ENCODE results near the gene MACROH2A1. TPM values are rescaled to one million over a fixed set of nuclear protein-coding genes. Genes with fewer than 3 reads are reported as not detected.

Gene MACROH2A1
- total and polyA plus RNA-seq, 9 of the 15 experiments (the other 6 are each of a cell fraction or from before 2014, with no cell fraction given) = 44.9 to 289 (median 193) TPM

DNA sequence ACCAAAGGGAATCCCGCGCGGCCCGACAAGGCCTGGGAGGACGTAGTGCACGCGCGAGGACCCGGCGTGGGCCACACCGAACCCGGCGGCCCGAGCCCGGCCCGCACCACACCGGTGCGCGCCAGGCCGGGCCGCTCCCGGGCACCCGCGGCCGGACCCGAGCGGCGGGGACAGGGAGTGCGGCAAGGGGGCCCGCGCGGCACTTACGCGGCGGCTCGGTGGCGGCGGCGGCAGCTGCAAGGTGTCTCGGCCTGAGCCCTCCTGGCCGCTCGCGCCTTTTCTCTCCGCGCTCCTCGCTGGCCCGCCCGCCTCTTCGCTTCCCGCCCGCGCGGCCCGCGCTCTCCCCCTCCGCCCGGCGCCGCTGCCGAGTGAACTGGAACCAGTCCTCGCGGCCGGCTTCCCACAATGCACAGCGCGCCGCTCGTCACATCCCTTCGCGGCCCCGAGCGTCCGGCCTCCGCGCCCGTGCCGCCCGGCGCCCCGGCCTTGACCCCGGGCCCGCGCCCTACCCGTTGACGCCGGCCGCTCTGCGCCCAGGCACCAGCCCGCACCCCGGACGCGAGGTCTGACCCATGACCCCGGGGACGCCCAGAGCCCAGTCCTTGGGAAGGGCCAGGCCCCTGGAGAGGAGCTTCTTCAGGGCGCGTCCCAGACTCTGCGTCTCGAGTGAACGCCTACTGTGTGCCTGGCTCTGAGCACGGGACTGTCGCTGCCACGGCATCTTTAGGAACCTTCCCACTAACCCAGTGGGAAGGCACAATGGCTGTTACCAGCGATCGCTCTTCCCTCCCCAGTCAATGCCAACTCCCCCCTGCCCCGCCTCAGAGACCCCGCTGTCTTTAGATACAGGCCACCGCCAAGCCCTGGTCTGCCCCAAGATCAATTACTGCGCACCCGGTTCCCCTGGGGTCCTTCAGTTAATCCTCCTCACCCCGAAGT lies at the start of gene MACROH2A1 (continued):
- no peak for TF ChIP-seq SRSF1 (IDR thresholded peaks at IDR 0.05; ENCODE audit: low read depth, low read length)
- TF ChIP-seq, protein P1, sequence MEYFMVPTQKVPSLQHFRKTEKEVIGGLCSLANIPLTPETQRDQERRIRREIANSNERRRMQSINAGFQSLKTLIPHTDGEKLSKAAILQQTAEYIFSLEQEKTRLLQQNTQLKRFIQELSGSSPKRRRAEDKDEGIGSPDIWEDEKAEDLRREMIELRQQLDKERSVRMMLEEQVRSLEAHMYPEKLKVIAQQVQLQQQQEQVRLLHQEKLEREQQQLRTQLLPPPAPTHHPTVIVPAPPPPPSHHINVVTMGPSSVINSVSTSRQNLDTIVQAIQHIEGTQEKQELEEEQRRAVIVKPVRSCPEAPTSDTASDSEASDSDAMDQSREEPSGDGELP (CRISPR knock-in tag; IDR thresholded peaks at IDR 0.05; ENCODE audit: borderline replicate concordance) = peak; percentile 29; the same call in 1 of the 2 replicates
- no peak for TF ChIP-seq NCOA4 (IDR thresholded peaks at IDR 0.05; ENCODE audit: partially characterized antibody)
- TF ChIP-seq HMGN3 (IDR thresholded peaks at IDR 0.05; ENCODE audit: borderline replicate concordance, extremely low read depth, insufficient read length, low read depth, low read length) = peak; percentile 46
- TF ChIP-seq ADNP (tag; IDR thresholded peaks at IDR 0.05) = no peak
- peak in 1 of 2 experiments; percentile 32; a peak in 1 of 4 replicates for TF ChIP-seq CSDE1 (IDR thresholded peaks at IDR 0.05)
- peak; percentile 94 for TF ChIP-seq RB1 (IDR thresholded peaks at IDR 0.05; ENCODE audit: low read depth)
- TF ChIP-seq NFE2 (IDR thresholded peaks at IDR 0.05; ENCODE audit: low read depth) = no peak; the same call in 1 of the 2 replicates
- no peak for TF ChIP-seq ZBTB5 (IDR thresholded peaks at IDR 0.05)
- peak; percentile 90 for TF ChIP-seq POLR2H (tag; IDR thresholded peaks at IDR 0.05; ENCODE audit: low read depth)
- TF ChIP-seq THRAP3 (IDR thresholded peaks at IDR 0.05; ENCODE audit: borderline replicate concordance) = no peak
- TF ChIP-seq U2AF2 (optimal IDR thresholded peaks at IDR 0.05; ENCODE audit: low read depth, low read length) = no peak
- TF ChIP-seq CEBPB (tag; IDR thresholded peaks at IDR 0.05) = no peak
- no peak for TF ChIP-seq TAF15 (IDR thresholded peaks at IDR 0.05; ENCODE audit: low read depth, low read length)
- peak; percentile 91; the same call in 1 of the 2 replicates for TF ChIP-seq ZNF76 (CRISPR knock-in tag; IDR thresholded peaks at IDR 0.05; ENCODE audit: borderline replicate concordance)
- 0 out of 2 replicates have a peak, but pooled peaks have one; percentile 48 for TF ChIP-seq ZNF644 (tag; IDR thresholded peaks at IDR 0.05; ENCODE audit: low read depth)
- no peak for TF ChIP-seq ZNF41 (CRISPR knock-in tag; conservative IDR thresholded peaks at IDR 0.05)
- no peak for TF ChIP-seq CBX5 (IDR thresholded peaks at IDR 0.05; ENCODE audit: borderline replicate concordance, low read depth)
- TF ChIP-seq MTA3 (IDR thresholded peaks at IDR 0.05; ENCODE audit: borderline replicate concordance) = peak; percentile 76
- no peak for TF ChIP-seq SAFB2 (IDR thresholded peaks at IDR 0.05; ENCODE audit: borderline replicate concordance, low read depth, low read length, severe bottlenecking)
- TF ChIP-seq E2F3 (CRISPR knock-in tag; IDR thresholded peaks at IDR 0.05) = peak; percentile 94
- peak; percentile 80; the same call in 1 of the 2 replicates for TF ChIP-seq HNRNPL (IDR thresholded peaks at IDR 0.05; ENCODE audit: low read depth, low read length)
- TF ChIP-seq ZNF780A (CRISPR knock-in tag; IDR thresholded peaks at IDR 0.05) = no peak
- peak; percentile 96 for TF ChIP-seq POLR2G (IDR thresholded peaks at IDR 0.05; ENCODE audit: low read depth, low read length)
- TF ChIP-seq ZFP30 (CRISPR knock-in tag; IDR thresholded peaks at IDR 0.05; ENCODE audit: borderline replicate concordance) = no peak
- no peak for TF ChIP-seq ZNF311 (CRISPR knock-in tag; IDR thresholded peaks at IDR 0.05)
- peak; percentile 83 for TF ChIP-seq GTF2E2 (tag; IDR thresholded peaks at IDR 0.05)

Measured in K562 (cell line).